ENCODE results near the gene SPAG9.

GRCh38 chr17:50952013-50952412 lies 168.7 kb downstream of the SPAG9 start:
- TF ChIP-seq, protein P1, sequence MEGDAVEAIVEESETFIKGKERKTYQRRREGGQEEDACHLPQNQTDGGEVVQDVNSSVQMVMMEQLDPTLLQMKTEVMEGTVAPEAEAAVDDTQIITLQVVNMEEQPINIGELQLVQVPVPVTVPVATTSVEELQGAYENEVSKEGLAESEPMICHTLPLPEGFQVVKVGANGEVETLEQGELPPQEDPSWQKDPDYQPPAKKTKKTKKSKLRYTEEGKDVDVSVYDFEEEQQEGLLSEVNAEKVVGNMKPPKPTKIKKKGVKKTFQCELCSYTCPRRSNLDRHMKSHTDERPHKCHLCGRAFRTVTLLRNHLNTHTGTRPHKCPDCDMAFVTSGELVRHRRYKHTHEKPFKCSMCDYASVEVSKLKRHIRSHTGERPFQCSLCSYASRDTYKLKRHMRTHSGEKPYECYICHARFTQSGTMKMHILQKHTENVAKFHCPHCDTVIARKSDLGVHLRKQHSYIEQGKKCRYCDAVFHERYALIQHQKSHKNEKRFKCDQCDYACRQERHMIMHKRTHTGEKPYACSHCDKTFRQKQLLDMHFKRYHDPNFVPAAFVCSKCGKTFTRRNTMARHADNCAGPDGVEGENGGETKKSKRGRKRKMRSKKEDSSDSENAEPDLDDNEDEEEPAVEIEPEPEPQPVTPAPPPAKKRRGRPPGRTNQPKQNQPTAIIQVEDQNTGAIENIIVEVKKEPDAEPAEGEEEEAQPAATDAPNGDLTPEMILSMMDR (IDR thresholded peaks at IDR 0.05; ENCODE audit: poor library complexity, severe bottlenecking) = no peak
- TF ChIP-seq REST (IDR thresholded peaks at IDR 0.05; ENCODE audit: borderline replicate concordance) (no peak), TAF1 (IDR thresholded peaks at IDR 0.05; ENCODE audit: low read depth) (no peak), EZH2 (IDR thresholded peaks at IDR 0.05; ENCODE audit: borderline replicate concordance, insufficient read depth, low read length, poor library complexity, severe bottlenecking) (no peak), POLR2AphosphoS5 (IDR thresholded peaks at IDR 0.05) (no peak), EP300 (conservative IDR thresholded peaks at IDR 0.05; ENCODE audit: poor library complexity, severe bottlenecking) (no peak)

Data from neural cell (in vitro differentiated cells).